ENCODE data around the gene TMC7. TPM values are rescaled to one million over a fixed set of nuclear protein-coding genes. Genes with fewer than 3 reads are reported as not detected.

The TMC7 gene
- total and polyA plus RNA-seq, 2 of the 8 experiments (the other 6 are each of a cell fraction or from before 2014, with no cell fraction given): 2.3 to 2.6 TPM

- no peaks in the 10 kb centered on the region for H3K23me2 ChIP-seq (ENCODE audit: low read depth, low read length)
- H3K4me3 ChIP-seq (ENCODE audit: extremely low read depth in 1 of 4, insufficient read depth in 2 of 4, low read depth in 3 of 4, low read length in 4 of 4): no peak overlapping the region
- H3K14ac ChIP-seq (ENCODE audit: insufficient read length): no peak overlapping the region
- H3K9ac ChIP-seq (replicated peaks in 1 of 4; ENCODE audit: extremely low read depth in 1 of 4, low read depth in 3 of 4, low read length in 3 of 4): no peak overlapping the region
- WGBS, 2 experiments (ENCODE audit: extremely low coverage in 1 of 2, insufficient coverage in 1 of 2, insufficient read length in 1 of 2, insufficient replicate concordance in 2 of 2, low coverage in 1 of 2, low lambda C conversion rate in 2 of 2, missing lambda C conversion rate in 1 of 2): 95% methylated on average over 5 of the region's 5 CpGs; no CpG with 5 or more reads in 1 of the 2 experiments
- 0 out of 7 replicates have a peak, but pooled peaks cover 0 to 3% (median 0%) of the 10 kb centered on the region in 4 experiments for H3K27me3 ChIP-seq (replicated peaks in 1 of 4; ENCODE audit: control insufficient read depth in 3 of 4, extremely low read depth in 1 of 4, insufficient read depth in 3 of 4, low read length in 3 of 4)
- no peaks in the 10 kb centered on the region for H3K9me3 ChIP-seq (ENCODE audit: insufficient read depth in 2 of 2, low read depth in 1 of 2, low read length in 1 of 2)
- no peak overlapping the region for H4K91ac ChIP-seq (replicated peaks; ENCODE audit: insufficient read length, low read length)
- H4K5ac ChIP-seq (ENCODE audit: insufficient read length, low read depth, low read length): no peak overlapping the region
- H2AFZ ChIP-seq (ENCODE audit: low read length): no peak overlapping the region
- no peaks in the 10 kb centered on the region for H3K79me2 ChIP-seq (ENCODE audit: control insufficient read depth in 1 of 2, insufficient read depth in 2 of 2, low read length in 2 of 2)
- H3K23ac ChIP-seq (ENCODE audit: insufficient read length): no peak overlapping the region
- no peak overlapping the region for H3K27ac ChIP-seq (ENCODE audit: low read depth, low read length)
- DNase-seq (ENCODE audit: low read depth in 1 of 2, low spot score in 2 of 2): no peak
- H3K36me3 ChIP-seq (ENCODE audit: control insufficient read depth in 2 of 4, insufficient read depth in 4 of 4, low read length in 3 of 4): no peaks in the 10 kb centered on the region
- peaks cover 0 to 6% (median 0%) of the 10 kb centered on the region in 4 experiments; a peak in 1 of 7 replicates for H3K4me1 ChIP-seq (replicated peaks in 1 of 4; ENCODE audit: control insufficient read depth in 3 of 4, insufficient read depth in 4 of 4, low read length in 3 of 4)
- H3K18ac ChIP-seq (ENCODE audit: extremely low read depth, low read length): no peak overlapping the region
- no peak overlapping the region for H2BK5ac ChIP-seq (ENCODE audit: low read depth, low read length)
- H2AK5ac ChIP-seq (ENCODE audit: low read depth, low read length): no peak overlapping the region
- no peak overlapping the region for H2BK120ac ChIP-seq (replicated peaks; ENCODE audit: low read depth, low read length)
- no peak overlapping the region for H2BK20ac ChIP-seq (ENCODE audit: low read length)
- no peak overlapping the region for H3K4ac ChIP-seq (replicated peaks; ENCODE audit: insufficient read length, low read depth, low read length)
- ChIA-PET POLR2A (ENCODE audit: partially characterized antibody) (no interaction called here), CTCF (ENCODE audit: partially characterized antibody) (interaction anchor here (0.6 to 1.3 kb wide), 4 partner anchors 11 to 1201 kb away, joined by 3 to 4 read pairs (median 3); partner anchors contain the start of gene TMC7)
- no peak overlapping the region for H2BK15ac ChIP-seq (ENCODE audit: low read length)
- no peak overlapping the region for H3K56ac ChIP-seq (replicated peaks; ENCODE audit: insufficient read length, low read depth, low read length)
- no peak for FAIRE-seq
- H4K20me1 ChIP-seq (replicated peaks in 1 of 2; ENCODE audit: control insufficient read depth in 1 of 2, insufficient read depth in 2 of 2, low read length in 2 of 2): no peaks in the 10 kb centered on the region
- no peaks in the 10 kb centered on the region for H3K79me1 ChIP-seq (ENCODE audit: low read depth, low read length)
- no peak overlapping the region for H2BK12ac ChIP-seq (ENCODE audit: low read depth, low read length)
- no peak overlapping the region for H4K8ac ChIP-seq (ENCODE audit: extremely low read depth, insufficient read depth, low read length)
- no peak overlapping the region for H3K4me2 ChIP-seq (ENCODE audit: insufficient read depth in 1 of 2, low read depth in 2 of 2, low read length in 2 of 2)
- no peak for TF ChIP-seq TCF12 (IDR thresholded peaks at IDR 0.05; ENCODE audit: low read depth, low read length)
- no peak for TF ChIP-seq SAP30 (IDR thresholded peaks at IDR 0.05; ENCODE audit: insufficient read depth, insufficient replicate concordance, low read length)
- no peak for TF ChIP-seq ZNF274 (IDR thresholded peaks at IDR 0.05; ENCODE audit: borderline replicate concordance, extremely low read depth, low read length)
- TF ChIP-seq SIX5 (IDR thresholded peaks at IDR 0.05; ENCODE audit: low read depth, low read length): no peak
- TF ChIP-seq KDM1A (IDR thresholded peaks at IDR 0.05; ENCODE audit: borderline replicate concordance, low read length): no peak
- no peak for TF ChIP-seq RBBP5 (IDR thresholded peaks at IDR 0.05; ENCODE audit: borderline replicate concordance, low read depth, low read length)
- TF ChIP-seq NRF1 (IDR thresholded peaks at IDR 0.05; ENCODE audit: low read depth, low read length): no peak
- no peak for TF ChIP-seq BCL11A (IDR thresholded peaks at IDR 0.05; ENCODE audit: low read depth in 2 of 2, low read length in 2 of 2)
- no peak for TF ChIP-seq ASH2L (IDR thresholded peaks at IDR 0.05; ENCODE audit: low read length)
- TF ChIP-seq NANOG (IDR thresholded peaks at IDR 0.05; ENCODE audit: insufficient read depth, low read depth, low read length, poor library complexity, severe bottlenecking): no peak
- TF ChIP-seq, protein P1, sequence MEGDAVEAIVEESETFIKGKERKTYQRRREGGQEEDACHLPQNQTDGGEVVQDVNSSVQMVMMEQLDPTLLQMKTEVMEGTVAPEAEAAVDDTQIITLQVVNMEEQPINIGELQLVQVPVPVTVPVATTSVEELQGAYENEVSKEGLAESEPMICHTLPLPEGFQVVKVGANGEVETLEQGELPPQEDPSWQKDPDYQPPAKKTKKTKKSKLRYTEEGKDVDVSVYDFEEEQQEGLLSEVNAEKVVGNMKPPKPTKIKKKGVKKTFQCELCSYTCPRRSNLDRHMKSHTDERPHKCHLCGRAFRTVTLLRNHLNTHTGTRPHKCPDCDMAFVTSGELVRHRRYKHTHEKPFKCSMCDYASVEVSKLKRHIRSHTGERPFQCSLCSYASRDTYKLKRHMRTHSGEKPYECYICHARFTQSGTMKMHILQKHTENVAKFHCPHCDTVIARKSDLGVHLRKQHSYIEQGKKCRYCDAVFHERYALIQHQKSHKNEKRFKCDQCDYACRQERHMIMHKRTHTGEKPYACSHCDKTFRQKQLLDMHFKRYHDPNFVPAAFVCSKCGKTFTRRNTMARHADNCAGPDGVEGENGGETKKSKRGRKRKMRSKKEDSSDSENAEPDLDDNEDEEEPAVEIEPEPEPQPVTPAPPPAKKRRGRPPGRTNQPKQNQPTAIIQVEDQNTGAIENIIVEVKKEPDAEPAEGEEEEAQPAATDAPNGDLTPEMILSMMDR (IDR thresholded peaks at IDR 0.05; ENCODE audit: control extremely low read depth in 1 of 3, insufficient read depth in 1 of 3, low read depth in 1 of 3, low read length in 3 of 3): no peak
Observed at GRCh38 chr16:18965555-18965954, 18.2 kb upstream of the TMC7 start.

Data from H1 (cell line).